GM12801 (cell line): ENCODE results near the gene ASCL5.

ENCODE experiments used
- CTCF ChIP-seq: IDR thresholded peaks from one replicate; pipeline ENCODE4 v1.5.1; 2011; ENCODE audit warnings: control low read depth; ENCODE audit not compliant: insufficient read length; ENCODE audit errors: extremely low read depth

Gene ASCL5

GRCh38 chr1:201127755-201128455, 921 bp upstream of the ASCL5 start:
- TF ChIP-seq CTCF, result no peak

- TF ChIP-seq CTCF, result no peak
These were observed 537 bp downstream of the ASCL5 start for GRCh38 chr1:201126463-201126831.

GRCh38 chr1:201125800-201126199, 1.2 kb downstream of the ASCL5 start:
- no peak for TF ChIP-seq CTCF

GRCh38 chr1:201125019-201125418, 2.0 kb downstream of the ASCL5 start:
- no peak for TF ChIP-seq CTCF

- no peak for TF ChIP-seq CTCF
These were observed 3.1 kb downstream of the ASCL5 start for GRCh38 chr1:201123866-201124265.

GRCh38 chr1:201122321-201122957, 4.5 kb downstream of the ASCL5 start:
- TF ChIP-seq CTCF, result no peak

GRCh38 chr1:201119206-201120197, 7.5 kb downstream of the ASCL5 start:
- no peak for TF ChIP-seq CTCF
